A673 (cell line): ENCODE data around the gene IGFBP4. TPM values are rescaled to one million over a fixed set of nuclear protein-coding genes. Genes with fewer than 3 reads are reported as not detected.

ENCODE experiments used
- BruUV-seq: library from RNA; stranded (reverse); fragments of 400-500 nt; replicated peaks from 2 replicates; lab custom pipeline; 2021; lab: Mats Ljungman, UMichigan
- CTCF ChIA-PET: fragments of 300-600 bp; sonication (Branson Sonifier 250); formaldehyde crosslinking; loops from one replicate; lab custom pipeline; 2022; ENCODE audit warnings: antibody characterized with exemption; lab: Charles Lee
- POLR2A ChIA-PET: fragments of 300-600 bp; sonication (Branson Sonifier 250); formaldehyde crosslinking; loops from one replicate; lab custom pipeline; 2022; ENCODE audit warnings: antibody characterized with exemption; ENCODE audit not compliant: low non-redundant PET; lab: Charles Lee
- DNase-seq: peaks from one replicate; pipeline ENCODE4 v3.0.0-alpha.2; 2015; ENCODE audit warnings: low spot score
- H3K27ac ChIP-seq: fragments of 200-600 bp; sonication (generic); 2 replicates; pipeline ENCODE4 v1.5.1; 2016; ENCODE audit warnings: mixed run types, low read depth, mild to moderate bottlenecking, mixed read lengths, antibody characterized with exemption, low read length; ENCODE audit not compliant: poor library complexity, severe bottlenecking
- H3K27me3 ChIP-seq: fragments of 200-600 bp; sonication (generic); replicated peaks from 2 replicates; pipeline ENCODE4 v1.6.1; 2017; ENCODE audit warnings: mixed run types, low read depth, mild to moderate bottlenecking, mixed read lengths, antibody characterized with exemption, low read length; ENCODE audit not compliant: insufficient read depth, poor library complexity
- H3K36me3 ChIP-seq: fragments of 200-600 bp; sonication (generic); 2 replicates; pipeline ENCODE4 v1.6.1; 2016; ENCODE audit warnings: mixed run types, mild to moderate bottlenecking, mixed read lengths, antibody characterized with exemption, low read length; ENCODE audit not compliant: insufficient read depth, poor library complexity, severe bottlenecking
- H3K4me1 ChIP-seq: fragments of 200-600 bp; sonication (generic); 2 replicates; pipeline ENCODE4 v1.6.1; 2017; ENCODE audit warnings: mixed run types, mild to moderate bottlenecking, mixed read lengths, antibody characterized with exemption, low read length; ENCODE audit not compliant: insufficient read depth, poor library complexity, severe bottlenecking
- H3K4me3 ChIP-seq: fragments of 200-600 bp; sonication (generic); 2 replicates; pipeline ENCODE4 v1.5.1; 2016; ENCODE audit warnings: low read depth, mixed run types, mild to moderate bottlenecking, mixed read lengths, low read length; ENCODE audit not compliant: poor library complexity, severe bottlenecking
- H3K9me3 ChIP-seq: fragments of 200-600 bp; sonication (generic); 2 replicates; pipeline ENCODE4 v1.6.1; 2016; ENCODE audit warnings: mixed run types, low read depth, mild to moderate bottlenecking, mixed read lengths, antibody characterized with exemption, low read length; ENCODE audit not compliant: poor library complexity, severe bottlenecking
- CTCF ChIP-seq: fragments of 300-800, 200-600 bp; sonication (generic); conservative IDR thresholded peaks from 2 replicates; pipeline ENCODE4 v1.5.1; 2017; ENCODE audit warnings: low read depth, mild to moderate bottlenecking, antibody characterized with exemption, low read length, moderate library complexity, mixed read lengths
- EZH2 ChIP-seq: fragments of 200-600 bp; sonication (generic); IDR thresholded peaks from 2 replicates; pipeline ENCODE4 v1.6.1; 2017; ENCODE audit warnings: borderline replicate concordance, low read depth, mild to moderate bottlenecking, mixed read lengths, antibody characterized with exemption, low read length; ENCODE audit not compliant: poor library complexity, severe bottlenecking
- intact Hi-C: fragments of 100-400 bp; cut with micrococcal nuclease; formaldehyde crosslinking; loops from one replicate; pipeline ENCODE4 v1.10.0; 2022; ENCODE audit not compliant: unreplicated experiment
- total RNA-seq: library from RNA; stranded (reverse); gene quantifications from 2 replicates; pipeline ENCODE4 v1.2.3, GENCODE V29; 2021

IGFBP4 gene
- total RNA-seq, 1 experiment from 2014 or later = 4.8 TPM

GRCh38 chr17:40474419-40475002 is 31.3 kb downstream of the IGFBP4 start:
- no peak for DNase-seq
- TF ChIP-seq EZH2 (no peak), CTCF (no peak)
- Histone ChIP-seq H3K4me3 (no peak overlapping the region), H3K9me3 (no peaks in the 10 kb centered on the region), H3K4me1 (no peaks in the 10 kb centered on the region), H3K36me3 (no peaks in the 10 kb centered on the region), H3K27me3 (no peaks in the 10 kb centered on the region), H3K27ac (no peak overlapping the region)
- no TSS peak for BruUV-seq
- CTCF ChIA-PET = no interaction called here
- intact Hi-C loops = no loop called here
- POLR2A ChIA-PET = no interaction called here

DNA sequence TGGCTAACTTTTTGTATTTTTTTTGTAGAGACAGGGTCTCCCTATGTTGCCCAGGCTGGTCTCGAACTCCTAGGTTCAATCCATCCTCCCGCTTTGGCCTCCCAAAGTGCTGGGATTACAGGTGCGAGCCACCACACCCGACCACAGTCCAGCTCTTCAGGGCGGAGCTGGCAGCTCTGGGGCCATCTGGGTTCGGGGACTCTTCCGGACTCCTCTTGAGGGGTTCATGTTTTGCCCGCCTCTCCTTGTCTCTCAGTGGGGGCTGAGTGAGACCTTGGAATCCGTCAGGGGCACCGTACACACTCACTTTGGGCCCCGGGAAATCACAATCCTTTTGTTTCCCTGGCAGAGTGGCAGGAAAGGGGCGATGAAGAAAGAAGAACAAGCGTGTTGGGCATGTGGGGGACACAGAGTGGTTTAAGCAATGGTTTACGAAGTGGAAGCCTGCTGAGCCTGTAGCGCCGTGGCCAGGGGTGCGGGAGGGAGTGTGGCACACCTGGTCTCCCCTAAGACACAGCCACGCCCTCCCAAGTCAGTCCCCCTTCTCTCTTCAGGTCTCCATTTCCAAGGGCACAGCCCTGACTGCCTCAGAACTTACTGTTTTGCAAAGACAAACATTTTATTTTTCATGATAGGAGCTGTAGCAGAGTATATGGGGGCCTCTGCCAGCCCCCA is 32.1 kb downstream of the IGFBP4 start:
- Histone ChIP-seq H3K4me3 (no peak overlapping the region), H3K9me3 (no peaks in the 10 kb centered on the region), H3K4me1 (no peaks in the 10 kb centered on the region), H3K27me3 (no peaks in the 10 kb centered on the region), H3K27ac (no peak overlapping the region), H3K36me3 (no peaks in the 10 kb centered on the region)
- no peak for DNase-seq
- TF ChIP-seq CTCF (no peak), EZH2 (no peak)
- intact Hi-C loops = no loop called here
- no TSS peak for BruUV-seq
- POLR2A ChIA-PET = no interaction called here
- CTCF ChIA-PET = interaction anchor here (0.5 to 1.2 kb wide), 4 partner anchors 33 to 109 kb away, joined by 3 to 8 read pairs (median 4); no protein-coding TSS in a partner anchor

DNA sequence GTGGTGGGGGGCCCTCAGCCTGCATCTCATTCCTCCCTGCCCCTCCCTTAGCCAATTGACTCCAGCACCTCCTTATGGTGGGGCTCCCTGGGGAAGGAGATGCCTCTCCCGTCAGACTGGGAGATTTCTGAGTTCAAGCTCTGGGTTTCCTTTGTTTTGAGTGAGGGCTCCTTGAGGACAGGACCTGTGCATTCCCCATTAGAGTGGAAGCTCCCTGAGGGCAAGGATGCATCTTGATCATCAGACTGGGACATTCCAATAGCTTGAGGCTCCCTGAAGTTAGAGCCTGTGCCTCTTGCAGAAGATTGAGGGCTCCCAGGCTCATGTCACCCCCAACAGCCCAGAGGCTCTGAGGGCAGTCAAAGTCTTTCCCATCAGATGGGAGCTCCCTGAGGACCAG is 34.5 kb downstream of the IGFBP4 start:
- Histone ChIP-seq H3K36me3 (no peaks in the 10 kb centered on the region), H3K4me3 (no peak overlapping the region), H3K4me1 (no peaks in the 10 kb centered on the region), H3K27ac (no peak overlapping the region), H3K27me3 (no peaks in the 10 kb centered on the region), H3K9me3 (no peaks in the 10 kb centered on the region)
- ChIA-PET CTCF (interaction anchor here (0.7 kb wide), 1 partner anchor 621 kb away, joined by 3 read pairs; no protein-coding TSS in a partner anchor), POLR2A (no interaction called here)
- DNase-seq = no peak
- no TSS peak for BruUV-seq
- intact Hi-C loops = no loop called here
- TF ChIP-seq EZH2 (no peak), CTCF (no peak)
